Subcutaneous abdominal adipose tissue (tissue), 5 donors: ENCODE results near the gene UFD1.
A peak's percentile ranks its signal among the peaks of the same experiment; 100 is the strongest.

Experiments used
- H3K27ac ChIP-seq: one replicate; pipeline ENCODE4 v1.7.0; 2013; ENCODE audit warnings: low read depth, mild to moderate bottlenecking, inconsistent platforms, low read length, moderate library complexity
- H3K27me3 ChIP-seq, 5 donors: one replicate each; pipeline ENCODE4 v1.7.0; 2013; ENCODE audit warnings: low read length in 5 of 5, inconsistent platforms in 1 of 5; ENCODE audit not compliant: control insufficient read depth in 5 of 5, insufficient read depth in 4 of 5
- H3K36me3 ChIP-seq, 5 donors: one replicate each; pipeline ENCODE4 v1.7.0; 2013; ENCODE audit warnings: low read length in 5 of 5; ENCODE audit not compliant: control insufficient read depth in 5 of 5, insufficient read depth in 5 of 5
- H3K4me1 ChIP-seq, 5 donors: one replicate each; pipeline ENCODE4 v1.7.0; 2013; ENCODE audit warnings: low read length in 5 of 5, mild to moderate bottlenecking in 3 of 5, moderate library complexity in 1 of 5; ENCODE audit not compliant: control insufficient read depth in 5 of 5, insufficient read depth in 5 of 5
- H3K4me3 ChIP-seq, 5 donors: one replicate each; pipeline ENCODE4 v1.7.0; 2013; ENCODE audit warnings: low read length in 5 of 5, low read depth in 1 of 5
- H3K9ac ChIP-seq, 5 donors: one replicate each; pipeline ENCODE4 v1.7.0; 2013; ENCODE audit warnings: low read length in 5 of 5, mild to moderate bottlenecking in 4 of 5, moderate library complexity in 3 of 5
- H3K9me3 ChIP-seq, 5 donors: one replicate each; pipeline ENCODE4 v1.7.0; 2013; ENCODE audit warnings: low read length in 5 of 5; ENCODE audit not compliant: control insufficient read depth in 5 of 5
- donor health status: healthy.
- donor health status: healthy.
- donor health status: healthy.
- donor health status: healthy.
- donor health status: healthy.

UFD1 gene

GRCh38 chr22:19478901-19479354 lies at the start of gene UFD1:
Gene UFD1 (minus strand): TSS chr22:19479193. CDS start chr22:19479085, 108 bp downstream.
- no peaks in the 10 kb centered on the region for H3K9me3 ChIP-seq
- H3K27ac ChIP-seq, result peak within 1 kb of the TSS; percentile 99
- peaks cover 0 to 21% (median 9%) of the 10 kb centered on the region in 5 donors for H3K36me3 ChIP-seq

GRCh38 chr22:19527861-19528417 lies 48.9 kb upstream of the UFD1 start:
- peaks cover 0 to under 1% (median 0%) of the 10 kb centered on the region in 5 donors for H3K36me3 ChIP-seq
- H3K9me3 ChIP-seq, result no peaks in the 10 kb centered on the region
- H3K9ac ChIP-seq, result peak overlapping the region in 1 of 5 donors; percentile 23
- no peak overlapping the region for H3K4me3 ChIP-seq
- H3K4me1 ChIP-seq, result peaks cover 2 to 43% (median 19%) of the 10 kb centered on the region in 5 donors
- peak overlapping the region; percentile 62 for H3K27ac ChIP-seq
- peaks cover 13 to 36% (median 30%) of the 10 kb centered on the region in 5 donors for H3K27me3 ChIP-seq

More at GRCh38 chr22:19478901-19479354, at the start of gene UFD1:
- peaks cover 6 to 33% (median 27%) of the 10 kb centered on the region in 5 donors for H3K4me1 ChIP-seq
- peak within 1 kb of the TSS; percentile 71 to 96 (median 94) for H3K4me3 ChIP-seq
- no peaks in the 10 kb centered on the region for H3K27me3 ChIP-seq
- H3K9ac ChIP-seq, result peak within 1 kb of the TSS; percentile 86 to 96 (median 95)

- Histone ChIP-seq H3K4me1 (peaks cover 2 to 43% (median 19%) of the 10 kb centered on the region in 5 donors), H3K9me3 (no peaks in the 10 kb centered on the region), H3K4me3 (no peak overlapping the region), H3K27ac (peak overlapping the region; percentile 46), H3K9ac (no peak overlapping the region), H3K36me3 (peaks cover 0 to 5% (median 0%) of the 10 kb centered on the region in 5 donors), H3K27me3 (peaks cover 14 to 41% (median 36%) of the 10 kb centered on the region in 5 donors)
These were observed 48.3 kb upstream of the UFD1 start for GRCh38 chr22:19527321-19527721.

- Histone ChIP-seq H3K9ac (peak overlapping the region in 1 of 5 donors; percentile 28), H3K27ac (peak overlapping the region; percentile 46), H3K4me3 (no peak overlapping the region), H3K27me3 (peaks cover 14 to 41% (median 37%) of the 10 kb centered on the region in 5 donors), H3K36me3 (peaks cover 0 to 8% (median 0%) of the 10 kb centered on the region in 5 donors), H3K9me3 (no peaks in the 10 kb centered on the region), H3K4me1 (peaks cover 2 to 43% (median 19%) of the 10 kb centered on the region in 5 donors)
These were observed 47.7 kb upstream of the UFD1 start for GRCh38 chr22:19526702-19527111.

- H3K4me1 ChIP-seq, result peaks cover 2 to 43% (median 19%) of the 10 kb centered on the region in 5 donors
- H3K4me3 ChIP-seq, result no peak overlapping the region
- H3K27me3 ChIP-seq, result peaks cover 14 to 41% (median 37%) of the 10 kb centered on the region in 5 donors
- peak overlapping the region in 1 of 5 donors; percentile 28 for H3K9ac ChIP-seq
- H3K36me3 ChIP-seq, result peaks cover 0 to 8% (median 0%) of the 10 kb centered on the region in 5 donors
- peak overlapping the region; percentile 88 for H3K27ac ChIP-seq
- no peaks in the 10 kb centered on the region for H3K9me3 ChIP-seq
These were observed 47.2 kb upstream of the UFD1 start for GRCh38 chr22:19526076-19526701.

- H3K9me3 ChIP-seq, result no peaks in the 10 kb centered on the region
- H3K4me1 ChIP-seq, result peaks cover 2 to 46% (median 19%) of the 10 kb centered on the region in 5 donors
- peak overlapping the region in 1 of 5 donors; percentile 31 for H3K9ac ChIP-seq
- peaks cover 0 to 10% (median 0%) of the 10 kb centered on the region in 5 donors for H3K36me3 ChIP-seq
- peak overlapping the region; percentile 88 for H3K27ac ChIP-seq
- H3K27me3 ChIP-seq, result peaks cover 14 to 41% (median 35%) of the 10 kb centered on the region in 5 donors
- H3K4me3 ChIP-seq, result peak overlapping the region in 1 of 5 donors; percentile 73
These were observed 46.7 kb upstream of the UFD1 start for GRCh38 chr22:19525666-19526065.

- Histone ChIP-seq H3K27me3 (peaks cover 14 to 41% (median 33%) of the 10 kb centered on the region in 5 donors), H3K36me3 (peaks cover 0 to 10% (median 0%) of the 10 kb centered on the region in 5 donors), H3K9ac (peak overlapping the region in 3 of 5 donors; percentile 31 to 73 (median 69)), H3K4me3 (peak overlapping the region in 3 of 5 donors; percentile 59 to 73 (median 67)), H3K4me1 (peaks cover 2 to 50% (median 19%) of the 10 kb centered on the region in 5 donors), H3K9me3 (no peaks in the 10 kb centered on the region), H3K27ac (peak overlapping the region; percentile 88)
These were observed 46.2 kb upstream of the UFD1 start for GRCh38 chr22:19525116-19525660.

- peak within 1 kb of the TSS in 4 of 5 donors; percentile 40 to 79 (median 70) for H3K4me3 ChIP-seq
- no peaks in the 10 kb centered on the region for H3K9me3 ChIP-seq
- peak within 1 kb of the TSS in 3 of 5 donors; percentile 60 to 90 (median 69) for H3K9ac ChIP-seq
- H3K27me3 ChIP-seq, result peaks cover 14 to 41% (median 33%) of the 10 kb centered on the region in 5 donors
- peak within 1 kb of the TSS; percentile 88 for H3K27ac ChIP-seq
- H3K4me1 ChIP-seq, result peaks cover 2 to 57% (median 19%) of the 10 kb centered on the region in 5 donors
- H3K36me3 ChIP-seq, result peaks cover 0 to 10% (median 0%) of the 10 kb centered on the region in 5 donors
These were observed 45.5 kb upstream of the UFD1 start, which contains the start of gene CLDN5 for GRCh38 chr22:19524170-19525115. Gene CLDN5 (minus strand): TSS chr22:19524410. CDS start chr22:19524255, 155 bp downstream.
